ENCODE data around the gene GZMH. TPM values are rescaled to one million over a fixed set of nuclear protein-coding genes. Genes with fewer than 3 reads are reported as not detected.

Gene GZMH
- total and polyA plus RNA-seq, 2 of the 4 experiments (the other 2 are of a cell fraction), result not detected

DNA sequence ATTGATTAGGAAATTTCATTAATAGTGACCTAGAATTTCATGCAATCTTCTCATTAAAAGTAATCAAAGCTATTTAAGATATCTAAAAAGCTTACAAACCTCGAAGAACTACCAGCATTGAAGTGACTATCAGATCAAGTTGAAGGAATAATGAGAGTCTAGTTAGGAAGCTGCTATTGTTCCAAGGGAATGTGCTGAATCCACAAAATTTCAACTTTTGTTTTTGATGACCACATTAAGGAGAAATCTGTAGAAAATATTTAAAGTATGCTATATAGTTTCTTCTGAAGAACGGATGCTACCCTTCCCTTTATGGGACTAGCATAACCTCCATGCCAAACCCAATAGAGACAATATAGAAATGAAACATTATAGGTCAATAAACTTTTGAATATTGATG is 30.9 kb downstream of the GZMH start:
- Histone ChIP-seq H3K18ac (ENCODE audit: low read depth, low read length) (no peak overlapping the region), H3K9me3 (ENCODE audit: control insufficient read depth, insufficient read depth, low read length) (no peaks in the 10 kb centered on the region), H3K14ac (replicated peaks; ENCODE audit: low read depth, low read length) (no peak overlapping the region), H4K91ac (ENCODE audit: insufficient read depth, low read depth, low read length) (no peak overlapping the region), H2BK120ac (ENCODE audit: low read depth, low read length) (no peak overlapping the region), H4K5ac (ENCODE audit: low read depth, low read length) (no peak overlapping the region), H2BK20ac (ENCODE audit: low read depth, low read length) (no peak overlapping the region), H2AK9ac (replicated peaks; ENCODE audit: low read depth, low read length, poor library complexity) (no peak overlapping the region), H3K27me3 (ENCODE audit: control insufficient read depth, insufficient read depth, low read length) (no peaks in the 10 kb centered on the region), H3K79me1 (ENCODE audit: low read depth in 1 of 2, low read length in 2 of 2) (no peaks in the 10 kb centered on the region), H3K23ac (ENCODE audit: low read depth, low read length) (no peak overlapping the region), H2AK5ac (ENCODE audit: low read depth, low read length) (no peak overlapping the region), H3K4me3 (ENCODE audit: insufficient read depth, low read depth, low read length) (no peak overlapping the region), H3K27ac (ENCODE audit: insufficient read depth, low read length) (no peak overlapping the region), H4K8ac (ENCODE audit: low read depth in 2 of 2, low read length in 2 of 2) (no peak overlapping the region), H3K9ac (ENCODE audit: low read depth, low read length) (no peak overlapping the region), H3K36me3 (ENCODE audit: control insufficient read depth, insufficient read depth, low read length) (no peaks in the 10 kb centered on the region), H3K4me1 (ENCODE audit: control insufficient read depth, insufficient read depth, low read length) (no peaks in the 10 kb centered on the region), H2AFZ (replicated peaks; ENCODE audit: low read length, poor library complexity) (no peak overlapping the region), H3K4ac (ENCODE audit: low read depth, low read length) (no peak overlapping the region), H4K20me1 (ENCODE audit: insufficient read depth, low read length) (no peaks in the 10 kb centered on the region), H3K4me2 (ENCODE audit: low read depth, low read length) (no peak overlapping the region), H2BK15ac (ENCODE audit: low read depth, low read length) (no peak overlapping the region), H2BK5ac (ENCODE audit: low read depth, low read length, poor library complexity, severe bottlenecking) (no peak overlapping the region), H3K56ac (ENCODE audit: extremely low read depth, insufficient read depth, low read length) (no peak overlapping the region), H3K9me1 (ENCODE audit: insufficient read depth, low read length) (no peaks in the 10 kb centered on the region)
- no peak for TF ChIP-seq MAZ (IDR thresholded peaks at IDR 0.05; ENCODE audit: borderline replicate concordance, low read depth, low read length)
- TF ChIP-seq RCOR1 (IDR thresholded peaks at IDR 0.05; ENCODE audit: insufficient replicate concordance, low read length), result no peak
- no peak for TF ChIP-seq RAD21 (IDR thresholded peaks at IDR 0.05; ENCODE audit: low read length)
- no peak for TF ChIP-seq MXI1 (IDR thresholded peaks at IDR 0.05; ENCODE audit: borderline replicate concordance, low read depth, low read length)
- TF ChIP-seq MAFK (IDR thresholded peaks at IDR 0.05; ENCODE audit: low read depth, low read length), result peak; percentile 71
- BruUV-seq (replicated peaks), result no TSS peak
- WGBS, 2 experiments (ENCODE audit: extremely low coverage in 2 of 2, insufficient read length in 1 of 2), result no CpG with 5 or more reads among the region's 2 CpGs
- intact Hi-C loops (cut with micrococcal nuclease) (no loop called here), dilution Hi-C loops (cut with HindIII; ENCODE audit: low sequenced_read_pairs, unreplicated experiment) (no loop called here), in situ Hi-C loops (cut with MboI; ENCODE audit: low sequenced_read_pairs) (no loop called here)
- CTCF ChIA-PET, result no interaction called here
- POLR2A ChIA-PET (ENCODE audit: unreplicated experiment), result no interaction called here
- DNase-seq, result no peak
- ATAC-seq (ENCODE audit: low read depth), result no peak

Data from IMR-90 (cell line).